ENCODE results near the gene CLIP3. TPM values are rescaled to one million over a fixed set of nuclear protein-coding genes. Genes with fewer than 3 reads are reported as not detected.
"Not testable (repeated sequence)": the region's sequence is repeated elsewhere in the genome, so short reads cannot be mapped to it uniquely, and the experiment has no call there.

The CLIP3 gene
- total RNA-seq, 2 donors from 2014 or later = 3.3 to 4.9 TPM

DNA sequence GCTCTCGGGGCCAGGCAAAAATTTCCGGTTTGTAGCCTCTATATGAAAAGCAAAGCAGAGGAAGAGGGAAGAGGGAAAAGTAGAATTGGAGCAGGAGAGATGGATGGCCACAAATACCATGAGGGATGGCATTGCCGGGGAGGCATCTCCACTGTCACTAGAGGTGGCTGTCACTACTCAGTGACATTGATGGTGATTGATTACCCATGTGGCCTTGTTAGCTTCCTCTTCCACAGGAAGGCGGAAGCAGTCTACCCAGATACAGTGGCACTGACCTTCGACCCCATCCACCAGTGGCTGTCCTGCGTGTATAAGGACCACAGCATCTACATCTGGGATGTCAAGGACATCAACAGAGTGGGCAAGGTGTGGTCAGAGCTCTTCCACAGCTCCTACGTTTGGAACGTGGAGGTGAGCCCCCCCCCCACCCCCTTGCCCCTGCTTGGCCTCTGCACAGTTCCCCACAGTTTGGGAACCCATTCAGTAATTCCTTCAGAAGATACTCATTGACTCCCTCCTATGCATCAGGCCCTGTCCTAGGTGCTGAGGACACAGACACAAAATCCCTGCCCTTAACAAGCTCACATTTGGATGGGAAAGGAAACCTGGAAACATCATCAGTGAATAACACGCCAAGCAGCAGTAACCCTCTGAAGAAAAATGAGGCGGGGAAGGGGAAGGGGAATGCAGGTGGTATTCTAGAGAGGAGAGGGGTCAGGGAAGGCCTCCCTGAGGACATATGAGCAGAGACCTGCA, 40.6 kb upstream of the CLIP3 start:
- TF ChIP-seq, protein P1, sequence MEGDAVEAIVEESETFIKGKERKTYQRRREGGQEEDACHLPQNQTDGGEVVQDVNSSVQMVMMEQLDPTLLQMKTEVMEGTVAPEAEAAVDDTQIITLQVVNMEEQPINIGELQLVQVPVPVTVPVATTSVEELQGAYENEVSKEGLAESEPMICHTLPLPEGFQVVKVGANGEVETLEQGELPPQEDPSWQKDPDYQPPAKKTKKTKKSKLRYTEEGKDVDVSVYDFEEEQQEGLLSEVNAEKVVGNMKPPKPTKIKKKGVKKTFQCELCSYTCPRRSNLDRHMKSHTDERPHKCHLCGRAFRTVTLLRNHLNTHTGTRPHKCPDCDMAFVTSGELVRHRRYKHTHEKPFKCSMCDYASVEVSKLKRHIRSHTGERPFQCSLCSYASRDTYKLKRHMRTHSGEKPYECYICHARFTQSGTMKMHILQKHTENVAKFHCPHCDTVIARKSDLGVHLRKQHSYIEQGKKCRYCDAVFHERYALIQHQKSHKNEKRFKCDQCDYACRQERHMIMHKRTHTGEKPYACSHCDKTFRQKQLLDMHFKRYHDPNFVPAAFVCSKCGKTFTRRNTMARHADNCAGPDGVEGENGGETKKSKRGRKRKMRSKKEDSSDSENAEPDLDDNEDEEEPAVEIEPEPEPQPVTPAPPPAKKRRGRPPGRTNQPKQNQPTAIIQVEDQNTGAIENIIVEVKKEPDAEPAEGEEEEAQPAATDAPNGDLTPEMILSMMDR (IDR thresholded peaks at IDR 0.05) = no peak
- no peak for TF ChIP-seq POLR2A (IDR thresholded peaks at IDR 0.05)
- H3K27ac ChIP-seq = no peak overlapping the region
- H3K27me3 ChIP-seq = no peaks in the 10 kb centered on the region
- DNase-seq = no peak
- H3K9me3 ChIP-seq = no peaks in the 10 kb centered on the region
- ATAC-seq = no peak
- intact Hi-C loops (cut with DNase I) = no loop called here
- peaks cover 3% of the 10 kb centered on the region for H3K4me1 ChIP-seq
- H3K36me3 ChIP-seq (replicated peaks in 1 of 2; ENCODE audit: insufficient read depth in 1 of 2, low read depth in 2 of 2) = no peaks in the 10 kb centered on the region
- no peak overlapping the region for H3K4me3 ChIP-seq
- WGBS, 2 donors = 86 to 92% methylated on average over 10 of the region's 10 CpGs

DNA sequence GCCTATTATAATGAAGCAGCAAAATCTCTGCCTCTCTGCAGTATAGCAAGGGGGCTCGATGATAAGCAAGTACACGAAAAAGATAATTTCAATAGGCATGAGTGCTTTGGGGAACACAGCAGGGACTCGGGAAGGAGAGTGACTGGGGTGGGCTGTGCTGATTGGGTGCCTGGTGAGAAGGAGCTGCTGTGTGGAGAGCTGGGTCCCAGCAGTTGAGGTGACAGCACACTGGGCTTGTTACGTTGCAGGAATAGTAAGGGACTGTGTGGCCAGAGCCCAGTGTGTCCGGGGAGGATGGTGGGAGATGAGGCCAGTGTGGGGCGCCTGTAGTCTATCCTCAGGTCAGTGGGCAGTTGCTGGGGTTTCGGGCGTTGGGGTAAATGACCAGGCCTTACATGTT, 39.4 kb upstream of the CLIP3 start:
- intact Hi-C loops (cut with DNase I) = no loop called here
- no peak for TF ChIP-seq POLR2A (IDR thresholded peaks at IDR 0.05)
- TF ChIP-seq, protein P1 (IDR thresholded peaks at IDR 0.05) = no peak
- Histone ChIP-seq H3K27me3 (no peaks in the 10 kb centered on the region), H3K4me3 (no peak overlapping the region), H3K4me1 (peaks cover 3% of the 10 kb centered on the region), H3K36me3 (replicated peaks in 1 of 2; ENCODE audit: insufficient read depth in 1 of 2, low read depth in 2 of 2) (no peaks in the 10 kb centered on the region), H3K27ac (no peak overlapping the region), H3K9me3 (no peaks in the 10 kb centered on the region)
- DNase-seq (no peak), ATAC-seq (no peak)
- WGBS, 2 donors = 83 to 87% methylated on average over 8 of the region's 8 CpGs

DNA sequence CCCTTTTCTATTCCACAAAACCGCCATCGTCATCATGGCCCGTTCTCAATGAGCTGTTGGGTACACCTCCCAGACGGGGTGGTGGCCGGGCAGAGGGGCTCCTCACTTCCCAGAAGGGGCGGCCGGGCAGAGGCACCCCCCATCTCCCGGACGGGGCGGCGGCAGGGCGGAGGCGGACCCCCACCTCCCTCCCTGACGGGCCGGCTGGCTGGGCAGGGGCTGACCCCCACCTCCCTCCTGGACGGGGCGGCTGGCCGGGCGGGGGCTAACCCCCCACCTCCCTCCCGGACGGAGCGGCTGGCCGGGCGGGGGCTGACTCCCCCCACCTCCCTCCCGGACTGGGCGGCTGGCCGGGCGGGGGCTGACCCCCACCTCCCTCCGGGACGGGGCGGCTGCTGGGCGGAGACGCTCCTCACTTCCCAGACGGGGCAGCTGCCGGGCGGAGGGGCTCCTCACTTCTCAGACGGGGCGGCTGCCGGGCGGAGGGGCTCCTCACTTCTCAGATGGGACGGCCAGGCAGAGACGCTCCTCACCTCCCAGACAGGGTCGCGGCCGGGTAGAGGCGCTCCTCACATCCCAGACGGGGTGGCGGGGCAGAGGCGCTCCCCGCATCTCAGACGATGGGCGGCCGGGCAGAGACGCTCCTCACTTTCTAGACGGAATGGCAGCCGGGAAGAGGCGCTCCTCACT, 36.3 kb upstream of the CLIP3 start:
- H3K27me3 ChIP-seq; DNase-seq; ATAC-seq; intact Hi-C loops (cut with DNase I); H3K4me1 ChIP-seq; H3K9me3 ChIP-seq; H3K4me3 ChIP-seq; H3K36me3 ChIP-seq (replicated peaks in 1 of 2; ENCODE audit: insufficient read depth in 1 of 2, low read depth in 2 of 2); H3K27ac ChIP-seq: not testable (repeated sequence)
- 97% methylated on average over 13 of the region's 57 CpGs; no CpG with 5 or more reads in 1 of the 2 donors for WGBS, 2 donors

DNA sequence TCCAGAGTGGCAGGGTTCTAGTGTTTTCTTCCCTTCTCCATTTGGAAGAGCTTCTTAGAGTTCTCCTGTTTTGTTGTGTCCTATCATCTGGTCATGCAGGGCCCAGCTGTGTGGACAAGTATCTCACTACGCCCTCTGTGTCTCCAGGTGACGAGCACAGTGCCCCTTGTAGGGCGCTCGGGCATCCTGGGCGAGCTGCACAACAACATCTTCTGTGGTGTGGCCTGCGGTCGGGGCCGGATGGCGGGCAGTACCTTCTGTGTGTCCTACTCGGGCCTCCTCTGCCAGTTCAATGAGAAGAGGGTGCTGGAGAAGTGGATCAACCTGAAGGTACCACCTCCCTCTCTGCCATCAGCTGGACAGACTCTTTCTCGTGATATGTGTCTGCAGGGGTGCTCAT, 35.0 kb upstream of the CLIP3 start:
- peaks cover 3% of the 10 kb centered on the region for H3K4me1 ChIP-seq
- H3K27ac ChIP-seq = no peak overlapping the region
- TF ChIP-seq POLR2A (IDR thresholded peaks at IDR 0.05) = no peak
- TF ChIP-seq, protein P1 (IDR thresholded peaks at IDR 0.05) = no peak
- no peaks in the 10 kb centered on the region for H3K36me3 ChIP-seq (replicated peaks in 1 of 2; ENCODE audit: insufficient read depth in 1 of 2, low read depth in 2 of 2)
- WGBS, 2 donors = 85 to 94% methylated on average over 9 to 11 of the region's 11 CpGs
- intact Hi-C loops (cut with DNase I) = no loop called here
- DNase-seq (no peak), ATAC-seq (no peak)
- no peaks in the 10 kb centered on the region for H3K9me3 ChIP-seq
- H3K27me3 ChIP-seq = no peaks in the 10 kb centered on the region
- H3K4me3 ChIP-seq = no peak overlapping the region

DNA sequence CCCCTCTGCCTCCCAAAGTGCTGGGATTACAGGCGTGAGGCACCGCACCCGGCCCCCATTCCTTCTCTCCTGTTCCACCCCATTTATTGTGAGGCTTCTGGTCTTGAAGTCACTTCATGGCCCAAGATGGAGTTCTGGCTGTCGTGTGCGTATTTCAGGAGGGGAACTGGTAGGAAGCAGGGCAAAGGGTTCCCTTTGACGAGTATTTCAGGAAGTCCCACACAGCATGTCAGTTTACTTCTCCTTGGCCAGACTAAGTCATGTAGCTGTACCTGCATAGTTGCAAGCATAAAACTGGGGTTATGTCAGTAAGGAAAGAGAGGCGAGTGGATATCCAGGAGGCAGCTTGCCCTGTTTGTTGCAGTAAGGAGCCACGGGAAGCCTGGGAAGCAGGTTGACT, 32.2 kb upstream of the CLIP3 start:
- ATAC-seq = no peak
- intact Hi-C loops (cut with DNase I) = no loop called here

More for the DNA sequence above, 32.2 kb upstream of the CLIP3 start:
- TF ChIP-seq POLR2A (IDR thresholded peaks at IDR 0.05) = no peak
- TF ChIP-seq, protein P1 (IDR thresholded peaks at IDR 0.05) = no peak
- no peaks in the 10 kb centered on the region for H3K9me3 ChIP-seq
- H3K4me1 ChIP-seq = no peaks in the 10 kb centered on the region
- 91 to 92% methylated on average over 8 of the region's 8 CpGs for WGBS, 2 donors
- no peak overlapping the region for H3K27ac ChIP-seq
- no peaks in the 10 kb centered on the region for H3K27me3 ChIP-seq
- H3K4me3 ChIP-seq = no peak overlapping the region
- no peak for DNase-seq
- H3K36me3 ChIP-seq (replicated peaks in 1 of 2; ENCODE audit: insufficient read depth in 1 of 2, low read depth in 2 of 2) = no peaks in the 10 kb centered on the region
